ENCODE measurements around the gene PTH2.
A peak's percentile ranks its signal among the peaks of the same experiment; 100 is the strongest.

The PTH2 gene

GRCh38 chr19:49413348-49413747 lies 9.9 kb downstream of the PTH2 start:
- Histone ChIP-seq H3K9me3 (replicated peaks; ENCODE audit: insufficient read depth, low read length) (no peaks in the 10 kb centered on the region), H3K9me2 (replicated peaks; ENCODE audit: insufficient read depth, low read length) (no peaks in the 10 kb centered on the region), H3K9ac (ENCODE audit: low read length) (no peak overlapping the region), H2AFZ (ENCODE audit: low read length) (no peak overlapping the region), H3K4me1 (ENCODE audit: low read length) (peaks cover 8% of the 10 kb centered on the region), H3K27ac (ENCODE audit: low read length) (no peak overlapping the region), H3K27me3 (replicated peaks; ENCODE audit: insufficient read depth, low read length) (peaks cover 55% of the 10 kb centered on the region), H4K20me1 (ENCODE audit: insufficient read depth, low read length) (no peaks in the 10 kb centered on the region), H3K79me2 (ENCODE audit: low read length) (no peaks in the 10 kb centered on the region), H3K36me3 (replicated peaks; ENCODE audit: insufficient read depth, low read length) (no peaks in the 10 kb centered on the region), H3F3A (ENCODE audit: insufficient read depth, low read length) (no peaks in the 10 kb centered on the region), H3K4me3 (ENCODE audit: low read length) (no peak overlapping the region), H3K4me2 (ENCODE audit: low read depth, low read length) (no peak overlapping the region)
- no peak for TF ChIP-seq CTCF (IDR thresholded peaks at IDR 0.05; ENCODE audit: low read length)
- DNase-seq: no peak

GRCh38 chr19:49411681-49412326 lies 11.4 kb downstream of the PTH2 start:
- no peak overlapping the region for H2AFZ ChIP-seq (ENCODE audit: low read length)
- H3K27me3 ChIP-seq (replicated peaks; ENCODE audit: insufficient read depth, low read length): peaks cover 44% of the 10 kb centered on the region
- peaks cover 8% of the 10 kb centered on the region for H3K4me1 ChIP-seq (ENCODE audit: low read length)
- H3K27ac ChIP-seq (ENCODE audit: low read length): no peak overlapping the region
- H3K9me3 ChIP-seq (replicated peaks; ENCODE audit: insufficient read depth, low read length): no peaks in the 10 kb centered on the region
- H3K9ac ChIP-seq (ENCODE audit: low read length): no peak overlapping the region
- H3K36me3 ChIP-seq (replicated peaks; ENCODE audit: insufficient read depth, low read length): no peaks in the 10 kb centered on the region
- DNase-seq: no peak
- H3K9me2 ChIP-seq (replicated peaks; ENCODE audit: insufficient read depth, low read length): no peaks in the 10 kb centered on the region
- no peak overlapping the region for H3K4me2 ChIP-seq (ENCODE audit: low read depth, low read length)
- no peaks in the 10 kb centered on the region for H3K79me2 ChIP-seq (ENCODE audit: low read length)
- TF ChIP-seq CTCF (IDR thresholded peaks at IDR 0.05; ENCODE audit: low read length): no peak
- no peak for TF ChIP-seq EZH2phosphoT487 (IDR thresholded peaks at IDR 0.05; ENCODE audit: low read length)
- TF ChIP-seq EZH2 (optimal IDR thresholded peaks at IDR 0.05; ENCODE audit: low read depth, low read length): no peak
- no peaks in the 10 kb centered on the region for H4K20me1 ChIP-seq (ENCODE audit: insufficient read depth, low read length)
- no peak overlapping the region for H3K4me3 ChIP-seq (ENCODE audit: low read length)
- no peaks in the 10 kb centered on the region for H3F3A ChIP-seq (ENCODE audit: insufficient read depth, low read length)

- peak overlapping the region; percentile 59 for H2AFZ ChIP-seq (ENCODE audit: low read length)
- H3K27ac ChIP-seq (ENCODE audit: low read length): no peak overlapping the region
- H3F3A ChIP-seq (ENCODE audit: insufficient read depth, low read length): no peaks in the 10 kb centered on the region
- H3K27me3 ChIP-seq (replicated peaks; ENCODE audit: insufficient read depth, low read length): peaks cover 24% of the 10 kb centered on the region
- TF ChIP-seq EZH2phosphoT487 (IDR thresholded peaks at IDR 0.05; ENCODE audit: low read length) (no peak), CTCF (IDR thresholded peaks at IDR 0.05; ENCODE audit: low read length) (no peak), EZH2 (optimal IDR thresholded peaks at IDR 0.05; ENCODE audit: low read depth, low read length) (no peak)
- H3K79me2 ChIP-seq (ENCODE audit: low read length): no peaks in the 10 kb centered on the region
- H3K36me3 ChIP-seq (replicated peaks; ENCODE audit: insufficient read depth, low read length): no peaks in the 10 kb centered on the region
- no peak overlapping the region for H3K9ac ChIP-seq (ENCODE audit: low read length)
- H3K9me2 ChIP-seq (replicated peaks; ENCODE audit: insufficient read depth, low read length): no peaks in the 10 kb centered on the region
- no peaks in the 10 kb centered on the region for H3K9me3 ChIP-seq (replicated peaks; ENCODE audit: insufficient read depth, low read length)
- peaks cover 8% of the 10 kb centered on the region for H3K4me1 ChIP-seq (ENCODE audit: low read length)
- no peaks in the 10 kb centered on the region for H4K20me1 ChIP-seq (ENCODE audit: insufficient read depth, low read length)
- no peak overlapping the region for H3K4me3 ChIP-seq (ENCODE audit: low read length)
- DNase-seq: no peak
- peak overlapping the region; percentile 35; the same call in 1 of the 2 replicates for H3K4me2 ChIP-seq (ENCODE audit: low read depth, low read length)
These were observed 13.7 kb downstream of the PTH2 start for GRCh38 chr19:49409441-49410029.

Measured in MM.1S (cell line).